Measurements from ENCODE around the gene RPS5. TPM values are rescaled to one million over a fixed set of nuclear protein-coding genes. Genes with fewer than 3 reads are reported as not detected.

RPS5 gene
- total and polyA plus RNA-seq, 7 donors = 513 to 2,384 (median 839) TPM

DNA sequence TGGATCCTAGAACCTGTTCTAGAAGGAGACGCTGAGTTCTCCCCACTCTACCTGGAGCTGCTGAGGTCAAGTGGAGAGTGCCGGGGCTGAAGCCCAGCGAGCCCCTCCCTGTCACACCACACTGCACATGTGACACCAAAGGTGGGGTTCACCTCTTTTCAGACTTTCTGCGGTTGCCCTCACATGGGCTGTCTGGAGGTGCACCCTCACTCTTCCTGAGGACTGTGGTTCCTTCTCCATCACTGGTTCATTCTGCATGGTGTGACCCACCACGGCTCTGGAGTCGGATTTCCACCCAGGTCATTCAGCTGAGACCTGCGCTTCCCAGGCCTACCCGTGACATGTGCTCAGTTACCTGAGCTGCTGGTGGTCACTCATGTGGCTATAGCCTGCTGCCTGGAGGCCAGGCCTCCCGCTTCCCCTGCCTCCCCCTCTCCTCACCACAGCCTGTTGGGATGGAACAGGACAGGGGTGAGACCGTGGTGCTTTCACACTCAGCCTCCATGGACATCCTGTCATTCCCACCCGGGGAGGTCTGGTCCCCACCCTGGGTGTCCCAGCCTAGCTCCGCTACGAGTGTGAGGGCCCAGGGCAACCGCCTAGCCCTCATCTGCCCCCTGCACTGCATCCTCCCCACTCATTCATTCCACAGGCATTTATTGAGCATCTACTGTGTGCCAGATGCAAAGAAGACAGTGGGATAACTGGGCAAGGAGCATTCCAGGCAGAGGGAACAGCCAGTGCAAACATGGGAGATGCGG, 33.2 kb upstream of the RPS5 start:
- DNase-seq (no peak), ATAC-seq (no peak)
- Histone ChIP-seq H3K4me3 (no peak overlapping the region), H3K9me3 (no peaks in the 10 kb centered on the region), H3K36me3 (ENCODE audit: insufficient read depth in 1 of 2, low read depth in 1 of 2) (no peaks in the 10 kb centered on the region), H3K27ac (no peak overlapping the region), H3K27me3 (ENCODE audit: insufficient read depth in 3 of 3, low read length in 2 of 3) (peaks cover 0 to 33% (median 4%) of the 10 kb centered on the region in 3 donors), H3K4me1 (no peaks in the 10 kb centered on the region)
- intact Hi-C loops (cut with DNase I) = no loop called here
- TF ChIP-seq, protein P1, sequence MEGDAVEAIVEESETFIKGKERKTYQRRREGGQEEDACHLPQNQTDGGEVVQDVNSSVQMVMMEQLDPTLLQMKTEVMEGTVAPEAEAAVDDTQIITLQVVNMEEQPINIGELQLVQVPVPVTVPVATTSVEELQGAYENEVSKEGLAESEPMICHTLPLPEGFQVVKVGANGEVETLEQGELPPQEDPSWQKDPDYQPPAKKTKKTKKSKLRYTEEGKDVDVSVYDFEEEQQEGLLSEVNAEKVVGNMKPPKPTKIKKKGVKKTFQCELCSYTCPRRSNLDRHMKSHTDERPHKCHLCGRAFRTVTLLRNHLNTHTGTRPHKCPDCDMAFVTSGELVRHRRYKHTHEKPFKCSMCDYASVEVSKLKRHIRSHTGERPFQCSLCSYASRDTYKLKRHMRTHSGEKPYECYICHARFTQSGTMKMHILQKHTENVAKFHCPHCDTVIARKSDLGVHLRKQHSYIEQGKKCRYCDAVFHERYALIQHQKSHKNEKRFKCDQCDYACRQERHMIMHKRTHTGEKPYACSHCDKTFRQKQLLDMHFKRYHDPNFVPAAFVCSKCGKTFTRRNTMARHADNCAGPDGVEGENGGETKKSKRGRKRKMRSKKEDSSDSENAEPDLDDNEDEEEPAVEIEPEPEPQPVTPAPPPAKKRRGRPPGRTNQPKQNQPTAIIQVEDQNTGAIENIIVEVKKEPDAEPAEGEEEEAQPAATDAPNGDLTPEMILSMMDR (IDR thresholded peaks at IDR 0.05) = no peak
- 80 to 84% (median 80%) methylated on average over 15 of the region's 15 CpGs for whole genome bisulfite sequencing, 3 donors

DNA sequence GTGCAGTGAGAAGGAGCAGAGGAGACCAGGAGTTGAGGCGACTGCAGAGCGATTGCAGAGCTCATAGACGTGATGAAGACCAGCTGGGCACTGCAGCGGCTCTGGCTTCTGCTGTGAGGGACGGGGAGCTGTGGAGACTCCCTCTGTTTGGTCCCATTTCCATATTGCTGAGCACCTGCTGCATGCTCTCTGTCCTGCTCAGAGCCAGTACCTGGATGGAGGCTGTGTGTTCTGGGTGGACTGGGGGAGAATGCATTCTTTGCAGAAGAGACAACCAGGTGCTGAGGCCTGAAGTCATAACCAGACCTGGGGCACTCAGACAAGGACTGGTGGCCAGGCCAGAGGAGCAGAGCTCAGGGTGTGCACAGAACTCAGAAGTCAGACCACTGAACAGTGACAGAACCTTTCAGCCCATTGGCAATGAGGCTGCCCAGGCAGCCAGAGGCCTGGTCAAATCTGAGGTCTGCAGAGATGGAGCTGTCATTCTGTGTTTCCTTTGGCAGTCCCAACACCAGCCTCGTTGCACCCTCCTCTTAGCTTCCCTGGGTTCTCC, 32.5 kb upstream of the RPS5 start:
- H3K27me3 ChIP-seq (ENCODE audit: insufficient read depth in 3 of 3, low read length in 2 of 3) = peaks cover 0 to 29% (median 4%) of the 10 kb centered on the region in 3 donors
- intact Hi-C loops (cut with DNase I) = no loop called here
- H3K4me1 ChIP-seq = no peaks in the 10 kb centered on the region
- no peak overlapping the region for H3K27ac ChIP-seq
- ATAC-seq = no peak
- DNase-seq = no peak
- H3K9me3 ChIP-seq = no peaks in the 10 kb centered on the region
- H3K36me3 ChIP-seq (ENCODE audit: insufficient read depth in 1 of 2, low read depth in 1 of 2) = no peaks in the 10 kb centered on the region
- H3K4me3 ChIP-seq = no peak overlapping the region
- 68 to 79% (median 74%) methylated on average over 6 of the region's 6 CpGs for WGBS, 3 donors
- TF ChIP-seq, protein P1 (IDR thresholded peaks at IDR 0.05) = no peak

DNA sequence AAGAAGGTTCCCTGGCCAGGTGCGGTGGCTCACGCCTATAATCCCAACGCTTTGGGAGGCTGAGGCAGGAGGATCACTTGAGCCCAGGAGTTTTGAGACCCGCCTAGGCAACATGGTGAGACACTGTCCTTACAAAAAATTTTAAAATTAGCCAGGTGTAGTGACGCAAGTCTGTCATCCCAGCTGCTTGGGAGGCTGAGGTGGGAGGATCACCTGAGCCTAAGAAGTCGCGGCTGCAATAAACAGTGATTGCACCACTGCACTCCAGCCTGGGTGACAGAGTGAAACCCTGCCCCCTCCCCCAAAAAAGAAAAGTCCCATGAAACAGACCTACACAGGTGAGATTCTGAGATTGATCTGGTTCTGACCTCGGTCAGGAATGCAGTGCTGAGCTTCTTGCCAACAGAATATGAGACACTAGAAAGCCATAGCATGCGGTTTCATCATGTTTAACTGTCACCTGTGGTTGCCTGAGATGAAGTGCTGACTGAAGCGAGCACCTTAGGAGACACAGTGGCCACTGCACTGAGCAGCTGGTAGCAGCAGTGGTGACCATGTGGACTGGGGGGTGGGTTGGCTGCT, 31.8 kb upstream of the RPS5 start:
- ATAC-seq (no peak), DNase-seq (no peak)
- intact Hi-C loops (cut with DNase I) = no loop called here
- TF ChIP-seq, protein P1 (IDR thresholded peaks at IDR 0.05) = no peak
- no peaks in the 10 kb centered on the region for H3K9me3 ChIP-seq
- peaks cover 0 to 22% (median 4%) of the 10 kb centered on the region in 3 donors for H3K27me3 ChIP-seq (ENCODE audit: insufficient read depth in 3 of 3, low read length in 2 of 3)
- no peaks in the 10 kb centered on the region for H3K36me3 ChIP-seq (ENCODE audit: insufficient read depth in 1 of 2, low read depth in 1 of 2)
- WGBS, 3 donors = 88 to 93% (median 92%) methylated on average over 10 of the region's 10 CpGs
- H3K27ac ChIP-seq = no peak overlapping the region
- H3K4me1 ChIP-seq = no peaks in the 10 kb centered on the region
- no peak overlapping the region for H3K4me3 ChIP-seq

DNA sequence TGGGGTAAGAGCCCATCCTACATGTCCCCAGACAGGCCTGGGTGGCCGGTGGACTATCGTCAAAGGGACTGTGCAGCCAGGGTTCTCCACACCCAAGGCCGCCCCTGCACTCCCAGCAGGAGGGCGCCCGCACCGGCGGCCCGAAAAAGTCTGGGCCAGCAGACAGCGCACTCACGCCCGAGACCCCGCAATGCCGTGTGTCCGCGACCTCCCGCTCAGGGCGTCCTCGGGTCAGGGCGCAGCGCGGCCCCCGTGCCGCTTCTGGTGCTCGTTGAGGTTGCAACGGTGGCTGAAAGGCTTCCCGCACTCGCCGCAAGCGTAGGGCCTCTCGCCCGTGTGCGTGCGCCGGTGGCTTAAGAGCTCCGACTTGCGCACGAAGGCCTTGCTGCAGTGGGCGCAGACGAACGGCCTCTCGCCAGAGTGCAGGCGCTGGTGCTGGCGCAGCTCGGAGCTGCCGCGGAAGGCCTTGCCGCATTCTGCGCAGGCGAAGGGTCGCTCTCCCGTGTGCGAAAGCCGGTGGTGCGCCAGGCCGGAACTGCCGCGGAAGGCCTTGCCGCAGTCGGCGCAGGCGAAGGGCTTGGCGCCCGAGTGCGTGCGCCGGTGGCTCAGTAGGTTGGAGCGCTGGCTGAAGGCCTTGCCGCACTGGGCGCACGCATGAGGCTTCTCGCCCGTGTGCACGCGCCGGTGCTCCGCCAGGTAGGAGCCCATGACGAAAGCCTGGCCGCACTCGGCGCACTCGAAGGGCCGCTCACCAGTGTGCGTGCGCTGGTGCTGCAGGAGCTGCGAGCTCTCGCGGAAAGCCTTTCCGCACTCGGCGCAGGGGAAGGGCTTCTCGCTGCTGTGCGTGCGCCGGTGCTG, 30.9 kb upstream of the RPS5 start:
- H3K27ac ChIP-seq = no peak overlapping the region
- 22 to 38% (median 25%) methylated on average over 67 to 94 of the region's 94 CpGs for WGBS, 3 donors
- no peak for DNase-seq
- intact Hi-C loops (cut with DNase I) = no loop called here
- TF ChIP-seq, protein P1 (IDR thresholded peaks at IDR 0.05) = no peak
- ATAC-seq = peak; percentile 31 to 57 (median 41)
- no peaks in the 10 kb centered on the region for H3K9me3 ChIP-seq
- H3K36me3 ChIP-seq (ENCODE audit: insufficient read depth in 1 of 2, low read depth in 1 of 2) = no peaks in the 10 kb centered on the region
- no peaks in the 10 kb centered on the region for H3K4me1 ChIP-seq
- peak overlapping the region; percentile 59 for H3K4me3 ChIP-seq
- peaks cover 0 to 15% (median 4%) of the 10 kb centered on the region in 3 donors for H3K27me3 ChIP-seq (ENCODE audit: insufficient read depth in 3 of 3, low read length in 2 of 3)

Data from psoas muscle (tissue), 8 donors.